ENCODE results near the gene KCNK7.

KCNK7 gene

DNA sequence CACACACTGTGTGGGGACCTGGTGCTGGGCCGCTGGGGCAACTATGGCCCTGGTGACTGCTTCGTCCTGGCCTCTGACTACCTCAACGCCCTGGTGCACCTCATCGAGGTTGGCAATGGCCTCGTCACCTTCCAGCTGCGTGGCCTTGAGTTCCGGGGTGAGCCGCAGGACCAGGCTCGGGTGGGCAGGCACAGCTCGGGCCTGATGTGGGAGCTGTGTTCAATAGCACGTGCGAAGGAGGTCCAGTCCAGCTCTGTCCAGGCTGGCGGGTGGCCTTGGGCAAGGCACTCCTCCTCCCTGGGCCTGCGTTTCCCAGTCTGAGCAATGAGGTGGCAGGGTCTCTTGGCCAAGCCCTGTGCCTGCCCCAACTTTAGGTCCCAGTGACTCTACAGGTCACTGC is 34.0 kb upstream of the KCNK7 start:
- in situ Hi-C loops (cut with MboI; ENCODE audit: low sequenced_read_pairs), result no loop called here

- in situ Hi-C loops (cut with MboI; ENCODE audit: low sequenced_read_pairs), result no loop called here
These were observed 31.6 kb upstream of the KCNK7 start for GRCh38 chr11:65627202-65627601.

- in situ Hi-C loops (cut with MboI; ENCODE audit: low sequenced_read_pairs), result no loop called here
These were observed 30.2 kb upstream of the KCNK7 start for GRCh38 chr11:65625628-65626342.

GRCh38 chr11:65624931-65625627 is 29.5 kb upstream of the KCNK7 start:
- in situ Hi-C loops (cut with MboI; ENCODE audit: low sequenced_read_pairs), result no loop called here

- in situ Hi-C loops (cut with MboI; ENCODE audit: low sequenced_read_pairs), result no loop called here
These were observed 28.4 kb upstream of the KCNK7 start for GRCh38 chr11:65623852-65624616.

DNA sequence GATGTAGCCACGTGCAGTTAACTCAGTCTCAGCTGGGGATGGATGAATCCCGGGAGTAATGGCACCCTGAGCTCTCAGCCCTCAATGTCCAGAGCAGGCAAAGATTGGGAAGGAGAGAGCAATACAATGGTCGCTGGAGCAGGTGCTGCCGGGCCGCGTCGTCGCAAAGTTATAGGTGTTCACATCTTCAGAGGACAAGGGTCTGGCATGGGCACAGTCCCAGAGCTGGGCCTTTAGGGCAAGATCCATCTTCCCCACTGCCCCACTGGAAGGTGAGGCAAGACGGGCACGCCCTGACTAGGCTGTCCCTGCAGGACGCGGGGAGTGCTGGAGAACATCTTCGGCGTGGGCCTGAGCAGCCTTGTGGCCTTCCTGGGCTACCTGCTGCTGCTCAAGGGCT is 27.6 kb upstream of the KCNK7 start:
- in situ Hi-C loops (cut with MboI; ENCODE audit: low sequenced_read_pairs), result no loop called here

DNA sequence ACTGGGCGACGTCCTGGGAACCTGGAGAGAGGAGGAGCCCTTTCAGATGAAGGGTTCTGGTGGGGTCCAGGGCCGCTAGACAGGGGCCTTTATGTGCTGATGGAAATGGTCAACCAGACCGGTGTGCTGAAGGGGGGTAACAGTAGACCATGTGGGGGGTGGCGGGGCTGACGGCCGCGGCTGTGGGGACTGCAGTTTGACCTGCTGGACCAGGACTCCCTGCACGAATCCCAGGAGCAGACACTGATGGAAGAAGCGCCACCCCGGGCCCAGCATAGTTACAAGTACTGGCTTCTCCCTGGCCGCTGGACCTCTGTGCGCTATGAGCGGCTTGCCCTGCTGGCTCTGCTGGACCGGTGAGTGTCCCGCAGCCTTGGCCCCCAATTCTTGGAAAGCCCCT is 26.4 kb upstream of the KCNK7 start:
- in situ Hi-C loops (cut with MboI; ENCODE audit: low sequenced_read_pairs), result no loop called here

DNA sequence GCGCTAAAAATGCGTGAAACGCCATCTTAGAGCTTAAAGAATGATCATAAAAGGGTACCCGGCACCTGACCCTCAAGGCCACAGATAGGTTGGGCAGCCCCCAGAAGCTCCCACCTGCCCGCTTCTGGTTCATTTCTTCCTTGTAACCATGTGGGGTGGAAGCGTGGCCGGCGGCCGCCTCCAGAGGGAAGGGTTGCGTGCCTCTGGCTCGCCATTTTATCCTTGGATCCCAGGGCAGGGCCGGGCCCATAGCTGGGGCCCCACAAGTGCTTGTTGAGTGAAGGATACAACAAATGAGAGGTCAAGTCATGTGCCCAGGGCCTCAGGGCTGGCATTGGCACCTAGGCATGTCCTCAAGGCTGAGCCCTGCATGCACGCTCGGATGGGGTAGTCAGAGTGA is 25.9 kb upstream of the KCNK7 start:
- in situ Hi-C loops (cut with MboI; ENCODE audit: low sequenced_read_pairs), result no loop called here

DNA sequence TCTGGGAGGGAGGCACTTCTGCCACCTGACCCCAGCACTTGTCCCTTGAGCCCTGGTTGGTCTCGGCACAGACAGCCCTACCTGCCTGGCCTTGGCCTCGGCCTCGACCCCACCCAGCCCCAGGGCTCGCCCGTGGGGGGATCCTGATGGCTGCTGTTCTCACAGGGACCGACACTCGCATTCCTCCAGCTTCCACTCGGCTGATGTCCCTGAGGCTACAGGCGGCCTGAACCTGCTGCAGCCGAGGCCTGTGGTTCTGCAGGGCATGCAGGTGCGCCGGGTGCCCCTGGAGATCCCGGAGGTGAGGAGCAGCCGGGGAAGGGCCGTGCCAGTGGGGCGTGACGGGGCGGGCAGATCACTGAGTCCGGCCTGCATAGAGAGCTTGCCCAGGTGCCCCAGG is 25.1 kb upstream of the KCNK7 start:
- in situ Hi-C loops (cut with MboI; ENCODE audit: low sequenced_read_pairs), result no loop called here

GRCh38 chr11:65619281-65619928 is 23.8 kb upstream of the KCNK7 start:
- in situ Hi-C loops (cut with MboI; ENCODE audit: low sequenced_read_pairs), result no loop called here

GRCh38 chr11:65618763-65619162 is 23.2 kb upstream of the KCNK7 start:
- in situ Hi-C loops (cut with MboI; ENCODE audit: low sequenced_read_pairs), result no loop called here

DNA sequence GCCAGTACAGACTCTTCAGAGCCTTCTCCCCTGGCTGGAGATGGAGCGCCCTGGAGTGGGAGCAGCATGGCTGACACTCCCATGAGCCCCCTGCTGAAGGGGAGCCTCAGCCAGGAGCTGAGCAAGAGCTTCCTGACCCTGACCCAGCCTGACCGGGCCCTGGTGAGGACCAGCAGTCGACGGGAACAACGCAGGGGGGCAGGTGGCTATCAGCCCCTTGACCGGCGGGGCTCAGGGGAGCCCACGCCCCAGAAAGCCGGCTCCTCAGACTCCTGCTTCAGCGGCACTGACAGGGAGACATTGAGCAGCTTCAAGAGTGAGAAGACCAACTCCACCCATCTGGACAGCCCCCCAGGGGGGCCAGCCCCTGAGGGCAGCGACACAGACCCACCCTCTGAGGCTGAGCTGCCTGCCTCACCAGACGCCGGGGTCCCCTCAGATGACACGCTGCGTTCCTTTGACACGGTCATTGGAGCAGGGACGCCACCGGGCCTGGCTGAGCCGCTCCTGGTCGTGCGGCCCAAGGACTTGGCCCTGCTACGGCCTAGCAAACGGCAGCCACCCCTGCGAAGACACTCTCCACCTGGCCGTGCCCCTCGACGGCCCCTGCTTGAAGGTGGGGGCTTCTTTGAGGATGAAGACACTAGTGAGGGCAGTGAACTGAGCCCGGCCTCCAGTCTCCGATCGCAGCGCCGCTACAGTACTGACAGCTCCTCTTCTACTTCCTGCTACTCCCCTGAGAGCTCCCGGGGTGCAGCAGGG is 22.6 kb upstream of the KCNK7 start:
- in situ Hi-C loops (cut with MboI; ENCODE audit: low sequenced_read_pairs), result no loop called here

GRCh38 chr11:65617136-65617850 is 21.7 kb upstream of the KCNK7 start:
- in situ Hi-C loops (cut with MboI; ENCODE audit: low sequenced_read_pairs), result no loop called here

- in situ Hi-C loops (cut with MboI; ENCODE audit: low sequenced_read_pairs), result no loop called here
These were observed 21.0 kb upstream of the KCNK7 start for GRCh38 chr11:65616575-65617001.

GRCh38 chr11:65615950-65616574 is 20.5 kb upstream of the KCNK7 start:
- in situ Hi-C loops (cut with MboI; ENCODE audit: low sequenced_read_pairs), result no loop called here

DNA sequence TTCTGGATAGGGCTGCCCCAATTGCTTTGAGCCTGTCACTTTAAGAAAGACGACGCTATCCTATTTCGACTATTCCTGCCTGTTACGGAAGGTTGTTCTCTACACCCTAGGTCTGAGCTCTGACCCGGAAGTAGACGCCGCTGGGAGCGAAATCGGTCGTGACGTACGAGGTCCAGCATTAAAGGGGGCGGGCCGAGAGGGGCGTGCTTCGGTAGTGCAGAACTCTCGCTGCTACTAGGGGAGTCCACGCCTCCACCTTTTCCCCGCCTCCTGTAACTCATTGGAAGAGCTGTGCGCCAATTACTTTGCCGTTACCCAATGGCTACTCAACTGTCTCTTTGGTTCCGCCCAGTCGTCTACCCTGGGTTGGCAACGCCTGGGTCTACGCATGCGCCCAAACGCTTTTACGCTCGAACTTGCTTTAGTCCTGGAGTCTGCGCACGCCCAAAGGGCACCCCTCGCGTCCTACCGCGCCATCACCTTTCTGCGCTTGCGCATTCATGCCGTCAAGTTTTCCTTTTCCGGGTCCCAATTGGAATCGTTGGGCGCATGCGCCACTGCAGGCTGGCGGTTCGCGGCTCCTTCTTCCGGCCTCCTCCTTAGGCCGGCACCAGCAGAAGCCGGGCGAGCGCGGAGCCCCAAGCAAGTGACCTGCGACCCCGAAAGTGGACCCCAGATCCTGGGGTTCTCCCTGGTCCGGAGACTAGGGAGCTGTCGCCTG is 19.8 kb upstream of the KCNK7 start, which contains the start of gene PCNX3:
Gene PCNX3 (plus strand): TSS at position 548 of the 721 bp plus-strand sequence. CDS start 536 bp downstream, outside the sequence.
- in situ Hi-C loops (cut with MboI; ENCODE audit: low sequenced_read_pairs), result no loop called here

DNA sequence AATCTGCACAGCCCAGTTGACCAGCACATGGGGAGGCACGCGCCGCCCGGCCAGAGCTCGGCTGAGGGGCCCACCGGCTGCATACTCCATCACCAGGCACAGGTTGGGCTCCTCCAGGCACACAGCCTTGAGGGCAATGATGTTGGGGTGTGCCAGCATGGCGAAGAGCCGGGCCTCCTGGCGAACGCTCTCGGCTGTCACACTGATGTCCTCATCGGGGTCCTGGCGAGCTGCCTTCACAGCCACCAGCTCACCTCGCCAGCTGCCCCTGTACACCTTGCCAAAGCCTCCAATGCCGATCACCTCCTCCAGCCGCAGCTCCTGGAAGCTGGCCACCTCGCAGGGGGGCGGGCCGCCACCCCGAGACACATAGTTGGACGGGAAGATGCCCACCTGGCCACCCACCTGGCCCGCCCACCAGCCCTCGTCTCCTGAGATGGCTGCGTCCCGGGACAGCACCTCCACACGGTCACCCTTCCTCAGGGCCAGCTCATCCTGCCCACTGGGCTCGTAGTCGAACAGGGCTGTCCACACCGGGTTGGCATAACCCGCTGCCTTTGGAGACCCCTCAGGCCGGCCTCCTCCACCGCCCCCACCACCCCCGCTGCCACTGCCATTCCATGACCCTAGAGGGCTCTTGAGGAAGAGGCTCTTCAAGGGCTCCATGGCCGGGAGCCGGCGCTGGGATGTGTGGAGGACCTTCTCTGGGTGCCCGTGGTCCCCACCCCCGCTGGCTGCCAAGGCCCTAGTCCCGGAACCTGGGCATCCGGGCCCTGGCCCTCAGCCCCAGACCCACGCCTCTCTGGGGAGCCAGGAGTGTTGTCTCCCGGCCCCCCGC is 17.7 kb upstream of the KCNK7 start:
- in situ Hi-C loops (cut with MboI; ENCODE audit: low sequenced_read_pairs), result no loop called here

- in situ Hi-C loops (cut with MboI; ENCODE audit: low sequenced_read_pairs), result no loop called here
These were observed 17.1 kb upstream of the KCNK7 start for GRCh38 chr11:65612691-65613090.

Data from HL-60/S4 (cell line).